ENCODE measurements around the gene C1QTNF8.

C1QTNF8 gene

DNA sequence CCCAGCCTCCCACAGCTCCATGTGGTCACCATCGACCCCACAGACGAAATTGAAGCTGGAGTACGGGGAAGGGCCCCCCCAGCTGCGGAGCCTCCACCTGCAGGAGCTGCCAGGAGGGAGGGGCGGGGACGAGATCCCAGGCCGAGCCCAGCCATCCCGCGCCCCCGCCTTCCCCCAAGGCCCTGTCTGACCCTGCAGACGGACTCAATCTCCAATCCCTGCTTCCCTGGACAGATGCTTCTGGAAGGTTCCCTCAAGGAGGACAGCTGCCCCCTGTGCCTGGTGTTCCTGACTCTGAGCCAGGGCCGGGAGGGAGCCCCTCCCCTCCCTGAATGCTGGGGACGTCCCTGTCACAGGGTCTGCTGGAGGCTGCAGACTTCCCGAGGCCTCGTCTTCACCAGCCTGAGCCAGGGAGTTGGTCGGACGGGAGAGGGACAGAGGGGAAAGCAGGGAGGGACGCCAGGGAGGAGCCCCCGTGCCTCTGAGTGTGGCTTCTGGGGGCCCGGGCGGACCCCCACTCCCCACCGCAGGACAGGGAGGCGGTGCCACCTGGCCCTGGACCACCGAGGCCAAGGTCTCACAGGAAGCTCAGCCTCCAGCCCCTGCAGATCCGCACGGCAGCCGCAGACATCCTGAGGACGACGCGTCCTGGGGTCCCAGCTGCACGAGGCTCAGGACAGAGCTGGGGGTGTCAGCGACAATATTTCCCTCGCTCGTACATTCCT, 21.3 kb upstream of the C1QTNF8 start:
- TF ChIP-seq EP300 (IDR thresholded peaks at IDR 0.05; ENCODE audit: borderline replicate concordance), result no peak
- no peak for TF ChIP-seq NFIC (IDR thresholded peaks at IDR 0.05)
- TF ChIP-seq CEBPB (IDR thresholded peaks at IDR 0.05), result no peak
- TF ChIP-seq TAF1 (IDR thresholded peaks at IDR 0.05; ENCODE audit: low read depth), result no peak
- no peak for TF ChIP-seq YY1 (IDR thresholded peaks at IDR 0.05; ENCODE audit: low read depth)
- TF ChIP-seq, protein P1, sequence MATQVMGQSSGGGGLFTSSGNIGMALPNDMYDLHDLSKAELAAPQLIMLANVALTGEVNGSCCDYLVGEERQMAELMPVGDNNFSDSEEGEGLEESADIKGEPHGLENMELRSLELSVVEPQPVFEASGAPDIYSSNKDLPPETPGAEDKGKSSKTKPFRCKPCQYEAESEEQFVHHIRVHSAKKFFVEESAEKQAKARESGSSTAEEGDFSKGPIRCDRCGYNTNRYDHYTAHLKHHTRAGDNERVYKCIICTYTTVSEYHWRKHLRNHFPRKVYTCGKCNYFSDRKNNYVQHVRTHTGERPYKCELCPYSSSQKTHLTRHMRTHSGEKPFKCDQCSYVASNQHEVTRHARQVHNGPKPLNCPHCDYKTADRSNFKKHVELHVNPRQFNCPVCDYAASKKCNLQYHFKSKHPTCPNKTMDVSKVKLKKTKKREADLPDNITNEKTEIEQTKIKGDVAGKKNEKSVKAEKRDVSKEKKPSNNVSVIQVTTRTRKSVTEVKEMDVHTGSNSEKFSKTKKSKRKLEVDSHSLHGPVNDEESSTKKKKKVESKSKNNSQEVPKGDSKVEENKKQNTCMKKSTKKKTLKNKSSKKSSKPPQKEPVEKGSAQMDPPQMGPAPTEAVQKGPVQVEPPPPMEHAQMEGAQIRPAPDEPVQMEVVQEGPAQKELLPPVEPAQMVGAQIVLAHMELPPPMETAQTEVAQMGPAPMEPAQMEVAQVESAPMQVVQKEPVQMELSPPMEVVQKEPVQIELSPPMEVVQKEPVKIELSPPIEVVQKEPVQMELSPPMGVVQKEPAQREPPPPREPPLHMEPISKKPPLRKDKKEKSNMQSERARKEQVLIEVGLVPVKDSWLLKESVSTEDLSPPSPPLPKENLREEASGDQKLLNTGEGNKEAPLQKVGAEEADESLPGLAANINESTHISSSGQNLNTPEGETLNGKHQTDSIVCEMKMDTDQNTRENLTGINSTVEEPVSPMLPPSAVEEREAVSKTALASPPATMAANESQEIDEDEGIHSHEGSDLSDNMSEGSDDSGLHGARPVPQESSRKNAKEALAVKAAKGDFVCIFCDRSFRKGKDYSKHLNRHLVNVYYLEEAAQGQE (IDR thresholded peaks at IDR 0.05; ENCODE audit: low read depth), result no peak
- TF ChIP-seq, protein P2, sequence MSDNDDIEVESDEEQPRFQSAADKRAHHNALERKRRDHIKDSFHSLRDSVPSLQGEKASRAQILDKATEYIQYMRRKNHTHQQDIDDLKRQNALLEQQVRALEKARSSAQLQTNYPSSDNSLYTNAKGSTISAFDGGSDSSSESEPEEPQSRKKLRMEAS (IDR thresholded peaks at IDR 0.05), result no peak
- TF ChIP-seq TEAD4 (IDR thresholded peaks at IDR 0.05), result no peak
- TF ChIP-seq, protein P3, sequence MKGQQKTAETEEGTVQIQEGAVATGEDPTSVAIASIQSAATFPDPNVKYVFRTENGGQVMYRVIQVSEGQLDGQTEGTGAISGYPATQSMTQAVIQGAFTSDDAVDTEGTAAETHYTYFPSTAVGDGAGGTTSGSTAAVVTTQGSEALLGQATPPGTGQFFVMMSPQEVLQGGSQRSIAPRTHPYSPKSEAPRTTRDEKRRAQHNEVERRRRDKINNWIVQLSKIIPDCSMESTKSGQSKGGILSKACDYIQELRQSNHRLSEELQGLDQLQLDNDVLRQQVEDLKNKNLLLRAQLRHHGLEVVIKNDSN (IDR thresholded peaks at IDR 0.05), result no peak
- TF ChIP-seq EGR1 (IDR thresholded peaks at IDR 0.05), result no peak
- no peak for TF ChIP-seq CREB1 (IDR thresholded peaks at IDR 0.05; ENCODE audit: low read depth)
- no peak for TF ChIP-seq RAD21 (IDR thresholded peaks at IDR 0.05; ENCODE audit: low read depth)
- no peak for TF ChIP-seq ZBTB7A (IDR thresholded peaks at IDR 0.05; ENCODE audit: low read depth)
- TF ChIP-seq TCF12 (IDR thresholded peaks at IDR 0.05; ENCODE audit: low read depth), result no peak
- TF ChIP-seq FOXM1 (IDR thresholded peaks at IDR 0.05; ENCODE audit: borderline replicate concordance, low read depth), result no peak

DNA sequence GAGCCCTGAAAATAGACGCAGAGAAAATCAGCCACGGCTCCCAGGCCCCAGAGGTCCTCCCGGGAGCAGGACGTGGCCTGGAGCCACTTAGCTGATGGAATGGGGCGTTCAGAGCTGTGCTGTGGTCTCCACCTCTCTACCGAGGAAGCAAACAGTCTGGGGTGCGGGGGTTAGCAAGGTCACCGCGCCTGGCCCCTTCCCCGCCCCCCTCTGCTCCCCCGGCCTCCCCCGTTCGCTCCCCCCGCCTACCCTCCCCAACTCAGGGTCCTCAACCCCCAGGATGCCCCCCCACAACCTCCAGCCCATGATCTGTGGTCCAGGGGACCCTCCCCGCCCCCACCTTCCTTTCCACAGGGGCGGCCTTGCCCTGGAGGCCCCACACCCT, 20.6 kb upstream of the C1QTNF8 start:
- no peak for TF ChIP-seq TCF12 (IDR thresholded peaks at IDR 0.05; ENCODE audit: low read depth)
- no peak for TF ChIP-seq ZBTB7A (IDR thresholded peaks at IDR 0.05; ENCODE audit: low read depth)
- no peak for TF ChIP-seq EGR1 (IDR thresholded peaks at IDR 0.05)
- TF ChIP-seq FOXM1 (IDR thresholded peaks at IDR 0.05; ENCODE audit: borderline replicate concordance, low read depth), result no peak
- TF ChIP-seq EP300 (IDR thresholded peaks at IDR 0.05; ENCODE audit: borderline replicate concordance), result no peak
- TF ChIP-seq, protein P2 (IDR thresholded peaks at IDR 0.05), result no peak
- no peak for TF ChIP-seq YY1 (IDR thresholded peaks at IDR 0.05; ENCODE audit: low read depth)
- TF ChIP-seq RAD21 (IDR thresholded peaks at IDR 0.05; ENCODE audit: low read depth), result no peak

DNA sequence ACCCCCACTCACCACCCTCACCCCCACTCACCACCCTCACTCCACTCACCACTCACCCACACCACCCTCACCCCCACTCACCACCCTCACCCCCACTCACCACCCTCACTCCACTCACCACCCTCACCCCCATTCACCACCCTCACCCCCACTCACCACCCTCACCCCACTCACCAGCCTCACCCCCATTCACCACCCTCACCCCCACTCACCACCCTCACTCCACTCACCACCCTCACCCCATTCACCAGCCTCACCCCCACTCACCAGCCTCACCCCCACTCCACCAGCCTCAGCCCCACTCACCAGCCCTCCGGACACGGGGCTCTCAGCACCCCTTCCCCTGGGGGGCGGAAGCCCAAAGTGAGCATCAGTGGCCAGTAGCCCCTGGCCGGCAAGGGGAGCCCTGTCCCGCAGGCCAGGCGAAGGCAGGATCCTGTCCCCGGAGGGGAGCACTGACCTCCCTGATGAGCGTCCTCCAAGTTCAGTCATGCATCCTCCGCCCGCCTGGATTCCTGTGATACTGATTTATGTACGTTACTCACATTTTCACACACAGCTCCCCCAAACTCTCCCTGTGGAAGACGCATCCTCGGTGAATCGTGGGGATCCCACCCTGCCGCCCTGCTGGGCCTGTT, 18.0 kb upstream of the C1QTNF8 start:
- TF ChIP-seq NFIC (IDR thresholded peaks at IDR 0.05), result no peak
- no peak for TF ChIP-seq CREB1 (IDR thresholded peaks at IDR 0.05; ENCODE audit: low read depth)
- TF ChIP-seq, protein P2 (IDR thresholded peaks at IDR 0.05), result no peak
- TF ChIP-seq YY1 (IDR thresholded peaks at IDR 0.05; ENCODE audit: low read depth), result no peak

DNA sequence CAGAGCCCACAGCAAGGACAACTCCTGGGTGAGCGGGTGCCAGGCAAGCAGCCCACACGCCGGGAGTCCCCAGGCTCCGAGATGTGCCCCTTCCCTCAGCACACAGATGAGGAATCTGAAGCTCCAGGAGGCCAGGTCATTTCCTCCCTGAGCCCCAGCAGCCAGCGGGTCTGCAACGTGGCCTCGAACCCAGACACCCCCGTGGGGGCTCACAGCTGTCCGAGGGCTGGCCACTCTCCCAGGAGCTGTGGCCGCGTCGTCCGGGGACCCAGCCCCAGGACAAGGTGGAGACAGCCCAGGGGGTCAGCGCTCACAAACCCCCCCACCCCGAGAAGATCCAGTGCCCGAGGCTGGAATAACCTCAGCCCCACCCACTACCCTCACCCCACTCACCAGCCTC, 17.4 kb upstream of the C1QTNF8 start:
- TF ChIP-seq, protein P3 (IDR thresholded peaks at IDR 0.05), result no peak
- TF ChIP-seq TCF12 (IDR thresholded peaks at IDR 0.05; ENCODE audit: low read depth) (no peak), ZBTB7A (IDR thresholded peaks at IDR 0.05; ENCODE audit: low read depth) (no peak), EGR1 (IDR thresholded peaks at IDR 0.05) (no peak), NFIC (IDR thresholded peaks at IDR 0.05) (no peak), YY1 (IDR thresholded peaks at IDR 0.05; ENCODE audit: low read depth) (no peak), CEBPB (IDR thresholded peaks at IDR 0.05) (no peak)
- TF ChIP-seq, protein P2 (IDR thresholded peaks at IDR 0.05), result no peak

DNA sequence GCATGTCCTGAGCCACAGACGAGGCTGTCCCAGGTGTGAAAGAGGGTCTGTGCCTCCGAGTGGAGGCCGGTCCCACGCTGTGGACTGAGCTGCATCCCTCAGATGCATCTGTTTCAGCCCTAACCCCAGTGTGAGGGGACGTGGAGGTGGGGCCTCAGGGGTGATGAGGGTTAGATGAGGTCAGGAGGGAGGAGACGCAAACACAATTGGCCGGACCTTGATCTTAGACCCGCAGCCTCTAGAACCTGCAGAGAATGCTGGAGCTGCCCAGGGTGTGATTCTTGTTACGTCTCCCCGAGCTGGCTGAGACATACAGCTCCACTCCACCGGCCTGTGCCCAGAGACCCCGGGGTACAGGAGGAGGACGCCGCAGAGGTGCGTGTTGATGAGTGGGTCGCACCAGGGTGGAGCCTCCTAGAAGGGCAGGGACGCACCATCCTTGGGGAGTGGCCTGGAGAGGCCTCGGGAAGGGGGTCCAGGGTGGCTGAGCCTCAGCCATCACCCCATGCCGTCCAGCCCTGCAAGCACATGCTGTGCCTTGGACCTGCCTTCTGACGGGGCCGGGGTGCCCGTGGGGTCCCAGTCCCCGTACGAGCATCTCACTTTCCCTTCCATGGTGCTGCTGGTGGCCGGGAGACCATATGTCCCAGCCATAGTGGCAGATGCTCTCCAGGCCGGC, 16.6 kb upstream of the C1QTNF8 start:
- TF ChIP-seq RAD21 (IDR thresholded peaks at IDR 0.05; ENCODE audit: low read depth), result no peak
- TF ChIP-seq CEBPB (IDR thresholded peaks at IDR 0.05), result no peak
- no peak for TF ChIP-seq EP300 (IDR thresholded peaks at IDR 0.05; ENCODE audit: borderline replicate concordance)
- TF ChIP-seq YY1 (IDR thresholded peaks at IDR 0.05; ENCODE audit: low read depth), result no peak
- no peak for TF ChIP-seq TEAD4 (IDR thresholded peaks at IDR 0.05)
- TF ChIP-seq, protein P1 (IDR thresholded peaks at IDR 0.05; ENCODE audit: low read depth), result no peak
- TF ChIP-seq ZBTB7A (IDR thresholded peaks at IDR 0.05; ENCODE audit: low read depth), result no peak
- TF ChIP-seq FOXM1 (IDR thresholded peaks at IDR 0.05; ENCODE audit: borderline replicate concordance, low read depth), result no peak
- no peak for TF ChIP-seq TAF1 (IDR thresholded peaks at IDR 0.05; ENCODE audit: low read depth)
- TF ChIP-seq CREB1 (IDR thresholded peaks at IDR 0.05; ENCODE audit: low read depth), result no peak
- TF ChIP-seq NFIC (IDR thresholded peaks at IDR 0.05), result no peak

Data from Ishikawa (cell line).